ENCODE measurements around the gene MRPL55.
"Not testable (repeated sequence)": the region's sequence is repeated elsewhere in the genome, so short reads cannot be mapped to it uniquely, and the experiment has no call there.

The MRPL55 gene

GRCh38 chr1:228112167-228112566, 3.1 kb upstream of the MRPL55 start:
- Histone ChIP-seq H3K27me3 (ENCODE audit: control insufficient read depth, insufficient read depth, low read length) (no peaks in the 10 kb centered on the region), H3K9ac (ENCODE audit: low read depth, low read length) (no peak overlapping the region), H3K4me1 (ENCODE audit: control insufficient read depth, insufficient read depth, low read length) (no peaks in the 10 kb centered on the region), H3K9me3 (ENCODE audit: control insufficient read depth, insufficient read depth, low read length) (no peaks in the 10 kb centered on the region), H3K4me3 (ENCODE audit: low read depth, low read length) (no peak overlapping the region), H3K36me3 (ENCODE audit: control insufficient read depth, insufficient read depth, low read length) (peaks cover 3% of the 10 kb centered on the region)

- not testable (repeated sequence) for H3K4me1 ChIP-seq (ENCODE audit: control insufficient read depth, insufficient read depth, low read length); H3K4me3 ChIP-seq (ENCODE audit: low read depth, low read length); H3K36me3 ChIP-seq (ENCODE audit: control insufficient read depth, insufficient read depth, low read length)
Measured at GRCh38 chr1:228111315-228111714, 2.2 kb upstream of the MRPL55 start.

GRCh38 chr1:228110556-228110955, 1.5 kb upstream of the MRPL55 start:
- no peaks in the 10 kb centered on the region for H3K9me3 ChIP-seq (ENCODE audit: control insufficient read depth, insufficient read depth, low read length)
- H3K4me1 ChIP-seq (ENCODE audit: control insufficient read depth, insufficient read depth, low read length), result no peaks in the 10 kb centered on the region
- no peaks in the 10 kb centered on the region for H3K27me3 ChIP-seq (ENCODE audit: control insufficient read depth, insufficient read depth, low read length)
- H3K36me3 ChIP-seq (ENCODE audit: control insufficient read depth, insufficient read depth, low read length), result peaks cover 6% of the 10 kb centered on the region
- H3K9ac ChIP-seq (ENCODE audit: low read depth, low read length), result no peak overlapping the region
- no peak overlapping the region for H3K4me3 ChIP-seq (ENCODE audit: low read depth, low read length)

More at GRCh38 chr1:228111315-228111714, 2.2 kb upstream of the MRPL55 start:
- H3K27me3 ChIP-seq (ENCODE audit: control insufficient read depth, insufficient read depth, low read length); H3K9me3 ChIP-seq (ENCODE audit: control insufficient read depth, insufficient read depth, low read length); H3K9ac ChIP-seq (ENCODE audit: low read depth, low read length): not testable (repeated sequence)

- Histone ChIP-seq H3K9ac (ENCODE audit: low read depth, low read length) (no peak overlapping the region), H3K4me3 (ENCODE audit: low read depth, low read length) (peak overlapping the region; percentile 56), H3K4me1 (ENCODE audit: control insufficient read depth, insufficient read depth, low read length) (no peaks in the 10 kb centered on the region), H3K9me3 (ENCODE audit: control insufficient read depth, insufficient read depth, low read length) (no peaks in the 10 kb centered on the region), H3K36me3 (ENCODE audit: control insufficient read depth, insufficient read depth, low read length) (peaks cover 6% of the 10 kb centered on the region), H3K27me3 (ENCODE audit: control insufficient read depth, insufficient read depth, low read length) (no peaks in the 10 kb centered on the region)
Measured at GRCh38 chr1:228109962-228110488, 926 bp upstream of the MRPL55 start.

- Histone ChIP-seq H3K4me1 (ENCODE audit: control insufficient read depth, insufficient read depth, low read length) (no peaks in the 10 kb centered on the region), H3K36me3 (ENCODE audit: control insufficient read depth, insufficient read depth, low read length) (peaks cover 6% of the 10 kb centered on the region), H3K9ac (ENCODE audit: low read depth, low read length) (peak overlapping the region; percentile 79), H3K9me3 (ENCODE audit: control insufficient read depth, insufficient read depth, low read length) (no peaks in the 10 kb centered on the region), H3K27me3 (ENCODE audit: control insufficient read depth, insufficient read depth, low read length) (no peaks in the 10 kb centered on the region), H3K4me3 (ENCODE audit: low read depth, low read length) (peak overlapping the region; percentile 88)
Measured at GRCh38 chr1:228108742-228109072, 392 bp downstream of the MRPL55 start.

GRCh38 chr1:228108055-228108690, 926 bp downstream of the MRPL55 start:
- H3K36me3 ChIP-seq (ENCODE audit: control insufficient read depth, insufficient read depth, low read length), result peaks cover 6% of the 10 kb centered on the region
- H3K9ac ChIP-seq (ENCODE audit: low read depth, low read length), result no peak overlapping the region
- no peaks in the 10 kb centered on the region for H3K4me1 ChIP-seq (ENCODE audit: control insufficient read depth, insufficient read depth, low read length)
- H3K4me3 ChIP-seq (ENCODE audit: low read depth, low read length), result peak overlapping the region; percentile 88
- H3K27me3 ChIP-seq (ENCODE audit: control insufficient read depth, insufficient read depth, low read length), result no peaks in the 10 kb centered on the region
- no peaks in the 10 kb centered on the region for H3K9me3 ChIP-seq (ENCODE audit: control insufficient read depth, insufficient read depth, low read length)

- Histone ChIP-seq H3K27me3 (ENCODE audit: control insufficient read depth, insufficient read depth, low read length) (no peaks in the 10 kb centered on the region), H3K36me3 (ENCODE audit: control insufficient read depth, insufficient read depth, low read length) (peaks cover 6% of the 10 kb centered on the region), H3K4me3 (ENCODE audit: low read depth, low read length) (no peak overlapping the region), H3K9ac (ENCODE audit: low read depth, low read length) (no peak overlapping the region), H3K9me3 (ENCODE audit: control insufficient read depth, insufficient read depth, low read length) (no peaks in the 10 kb centered on the region), H3K4me1 (ENCODE audit: control insufficient read depth, insufficient read depth, low read length) (no peaks in the 10 kb centered on the region)
Measured at GRCh38 chr1:228107636-228108035, 1.5 kb downstream of the MRPL55 start.

- no peaks in the 10 kb centered on the region for H3K9me3 ChIP-seq (ENCODE audit: control insufficient read depth, insufficient read depth, low read length)
Measured at GRCh38 chr1:228106800-228107054, 2.4 kb downstream of the MRPL55 start.

GRCh38 chr1:228105996-228106799, 2.9 kb downstream of the MRPL55 start:
- no peak overlapping the region for H3K9ac ChIP-seq (ENCODE audit: low read depth, low read length)
- H3K36me3 ChIP-seq (ENCODE audit: control insufficient read depth, insufficient read depth, low read length), result peaks cover 6% of the 10 kb centered on the region
- no peaks in the 10 kb centered on the region for H3K9me3 ChIP-seq (ENCODE audit: control insufficient read depth, insufficient read depth, low read length)
- H3K4me1 ChIP-seq (ENCODE audit: control insufficient read depth, insufficient read depth, low read length), result no peaks in the 10 kb centered on the region
- H3K4me3 ChIP-seq (ENCODE audit: low read depth, low read length), result no peak overlapping the region
- no peaks in the 10 kb centered on the region for H3K27me3 ChIP-seq (ENCODE audit: control insufficient read depth, insufficient read depth, low read length)

More at GRCh38 chr1:228106800-228107054, 2.4 kb downstream of the MRPL55 start:
- H3K27me3 ChIP-seq (ENCODE audit: control insufficient read depth, insufficient read depth, low read length), result no peaks in the 10 kb centered on the region
- H3K4me3 ChIP-seq (ENCODE audit: low read depth, low read length), result no peak overlapping the region
- no peak overlapping the region for H3K9ac ChIP-seq (ENCODE audit: low read depth, low read length)
- H3K4me1 ChIP-seq (ENCODE audit: control insufficient read depth, insufficient read depth, low read length), result no peaks in the 10 kb centered on the region
- H3K36me3 ChIP-seq (ENCODE audit: control insufficient read depth, insufficient read depth, low read length), result peaks cover 6% of the 10 kb centered on the region

- H3K9ac ChIP-seq (ENCODE audit: low read depth, low read length), result no peak overlapping the region
- no peaks in the 10 kb centered on the region for H3K9me3 ChIP-seq (ENCODE audit: control insufficient read depth, insufficient read depth, low read length)
- H3K4me3 ChIP-seq (ENCODE audit: low read depth, low read length), result no peak overlapping the region
- no peaks in the 10 kb centered on the region for H3K27me3 ChIP-seq (ENCODE audit: control insufficient read depth, insufficient read depth, low read length)
- peaks cover 6% of the 10 kb centered on the region for H3K36me3 ChIP-seq (ENCODE audit: control insufficient read depth, insufficient read depth, low read length)
- no peaks in the 10 kb centered on the region for H3K4me1 ChIP-seq (ENCODE audit: control insufficient read depth, insufficient read depth, low read length)
Measured at GRCh38 chr1:228105270-228105995, 3.7 kb downstream of the MRPL55 start.

- no peak overlapping the region for H3K4me3 ChIP-seq (ENCODE audit: low read depth, low read length)
- no peaks in the 10 kb centered on the region for H3K27me3 ChIP-seq (ENCODE audit: control insufficient read depth, insufficient read depth, low read length)
- H3K4me1 ChIP-seq (ENCODE audit: control insufficient read depth, insufficient read depth, low read length), result no peaks in the 10 kb centered on the region
- H3K9ac ChIP-seq (ENCODE audit: low read depth, low read length), result no peak overlapping the region
- no peaks in the 10 kb centered on the region for H3K9me3 ChIP-seq (ENCODE audit: control insufficient read depth, insufficient read depth, low read length)
- peaks cover 6% of the 10 kb centered on the region for H3K36me3 ChIP-seq (ENCODE audit: control insufficient read depth, insufficient read depth, low read length)
Measured at GRCh38 chr1:228104526-228105269, 4.4 kb downstream of the MRPL55 start.
